ENCODE results near the gene SLC6A4.

DNA sequence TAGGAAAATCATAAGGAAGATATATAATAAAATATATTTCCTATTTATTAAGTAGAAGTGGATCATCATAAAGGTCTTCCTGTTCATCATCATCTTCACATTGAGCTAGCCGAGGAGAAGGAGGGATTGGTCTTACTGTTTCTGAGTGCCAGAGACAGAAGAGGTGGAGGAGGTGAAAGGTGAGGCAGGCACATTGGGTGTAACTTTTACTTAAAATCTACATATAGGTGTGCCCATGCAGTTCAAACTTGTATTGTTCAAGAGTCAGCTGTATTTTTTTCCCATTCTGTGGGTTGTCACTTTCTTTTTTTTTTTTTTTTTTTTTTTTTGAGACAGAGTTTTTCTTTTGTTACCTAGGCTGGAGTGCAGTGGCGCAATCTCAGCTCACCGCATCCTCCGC lies 84.0 kb downstream of the SLC6A4 start:
- TF ChIP-seq, protein P1, sequence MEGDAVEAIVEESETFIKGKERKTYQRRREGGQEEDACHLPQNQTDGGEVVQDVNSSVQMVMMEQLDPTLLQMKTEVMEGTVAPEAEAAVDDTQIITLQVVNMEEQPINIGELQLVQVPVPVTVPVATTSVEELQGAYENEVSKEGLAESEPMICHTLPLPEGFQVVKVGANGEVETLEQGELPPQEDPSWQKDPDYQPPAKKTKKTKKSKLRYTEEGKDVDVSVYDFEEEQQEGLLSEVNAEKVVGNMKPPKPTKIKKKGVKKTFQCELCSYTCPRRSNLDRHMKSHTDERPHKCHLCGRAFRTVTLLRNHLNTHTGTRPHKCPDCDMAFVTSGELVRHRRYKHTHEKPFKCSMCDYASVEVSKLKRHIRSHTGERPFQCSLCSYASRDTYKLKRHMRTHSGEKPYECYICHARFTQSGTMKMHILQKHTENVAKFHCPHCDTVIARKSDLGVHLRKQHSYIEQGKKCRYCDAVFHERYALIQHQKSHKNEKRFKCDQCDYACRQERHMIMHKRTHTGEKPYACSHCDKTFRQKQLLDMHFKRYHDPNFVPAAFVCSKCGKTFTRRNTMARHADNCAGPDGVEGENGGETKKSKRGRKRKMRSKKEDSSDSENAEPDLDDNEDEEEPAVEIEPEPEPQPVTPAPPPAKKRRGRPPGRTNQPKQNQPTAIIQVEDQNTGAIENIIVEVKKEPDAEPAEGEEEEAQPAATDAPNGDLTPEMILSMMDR (conservative IDR thresholded peaks at IDR 0.05; ENCODE audit: low read depth in 2 of 2): no peak
- TF ChIP-seq CREB1 (CRISPR knock-in tag; IDR thresholded peaks at IDR 0.05; ENCODE audit: low read depth) (no peak), POLR2AphosphoS5 (IDR thresholded peaks at IDR 0.05; ENCODE audit: low read depth) (no peak), EZH2 (IDR thresholded peaks at IDR 0.05; ENCODE audit: low read depth, unreplicated experiment) (no peak), ZNF114 (CRISPR knock-in tag; IDR thresholded peaks at IDR 0.05) (no peak), EZH2phosphoT487 (IDR thresholded peaks at IDR 0.05; ENCODE audit: unreplicated experiment) (no peak), JUNB (IDR thresholded peaks at IDR 0.05; ENCODE audit: unreplicated experiment) (no peak), NANOG (IDR thresholded peaks at IDR 0.05; ENCODE audit: borderline replicate concordance) (no peak), STAT1 (IDR thresholded peaks at IDR 0.05; ENCODE audit: unreplicated experiment) (no peak), ZNF331 (CRISPR knock-in tag; IDR thresholded peaks at IDR 0.05; ENCODE audit: low read depth) (no peak)
- TF ChIP-seq, protein P2, sequence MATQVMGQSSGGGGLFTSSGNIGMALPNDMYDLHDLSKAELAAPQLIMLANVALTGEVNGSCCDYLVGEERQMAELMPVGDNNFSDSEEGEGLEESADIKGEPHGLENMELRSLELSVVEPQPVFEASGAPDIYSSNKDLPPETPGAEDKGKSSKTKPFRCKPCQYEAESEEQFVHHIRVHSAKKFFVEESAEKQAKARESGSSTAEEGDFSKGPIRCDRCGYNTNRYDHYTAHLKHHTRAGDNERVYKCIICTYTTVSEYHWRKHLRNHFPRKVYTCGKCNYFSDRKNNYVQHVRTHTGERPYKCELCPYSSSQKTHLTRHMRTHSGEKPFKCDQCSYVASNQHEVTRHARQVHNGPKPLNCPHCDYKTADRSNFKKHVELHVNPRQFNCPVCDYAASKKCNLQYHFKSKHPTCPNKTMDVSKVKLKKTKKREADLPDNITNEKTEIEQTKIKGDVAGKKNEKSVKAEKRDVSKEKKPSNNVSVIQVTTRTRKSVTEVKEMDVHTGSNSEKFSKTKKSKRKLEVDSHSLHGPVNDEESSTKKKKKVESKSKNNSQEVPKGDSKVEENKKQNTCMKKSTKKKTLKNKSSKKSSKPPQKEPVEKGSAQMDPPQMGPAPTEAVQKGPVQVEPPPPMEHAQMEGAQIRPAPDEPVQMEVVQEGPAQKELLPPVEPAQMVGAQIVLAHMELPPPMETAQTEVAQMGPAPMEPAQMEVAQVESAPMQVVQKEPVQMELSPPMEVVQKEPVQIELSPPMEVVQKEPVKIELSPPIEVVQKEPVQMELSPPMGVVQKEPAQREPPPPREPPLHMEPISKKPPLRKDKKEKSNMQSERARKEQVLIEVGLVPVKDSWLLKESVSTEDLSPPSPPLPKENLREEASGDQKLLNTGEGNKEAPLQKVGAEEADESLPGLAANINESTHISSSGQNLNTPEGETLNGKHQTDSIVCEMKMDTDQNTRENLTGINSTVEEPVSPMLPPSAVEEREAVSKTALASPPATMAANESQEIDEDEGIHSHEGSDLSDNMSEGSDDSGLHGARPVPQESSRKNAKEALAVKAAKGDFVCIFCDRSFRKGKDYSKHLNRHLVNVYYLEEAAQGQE (IDR thresholded peaks at IDR 0.05; ENCODE audit: unreplicated experiment): no peak
- TF ChIP-seq, protein P3, sequence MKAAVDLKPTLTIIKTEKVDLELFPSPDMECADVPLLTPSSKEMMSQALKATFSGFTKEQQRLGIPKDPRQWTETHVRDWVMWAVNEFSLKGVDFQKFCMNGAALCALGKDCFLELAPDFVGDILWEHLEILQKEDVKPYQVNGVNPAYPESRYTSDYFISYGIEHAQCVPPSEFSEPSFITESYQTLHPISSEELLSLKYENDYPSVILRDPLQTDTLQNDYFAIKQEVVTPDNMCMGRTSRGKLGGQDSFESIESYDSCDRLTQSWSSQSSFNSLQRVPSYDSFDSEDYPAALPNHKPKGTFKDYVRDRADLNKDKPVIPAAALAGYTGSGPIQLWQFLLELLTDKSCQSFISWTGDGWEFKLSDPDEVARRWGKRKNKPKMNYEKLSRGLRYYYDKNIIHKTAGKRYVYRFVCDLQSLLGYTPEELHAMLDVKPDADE (IDR thresholded peaks at IDR 0.05): no peak
- TF ChIP-seq, protein P4, sequence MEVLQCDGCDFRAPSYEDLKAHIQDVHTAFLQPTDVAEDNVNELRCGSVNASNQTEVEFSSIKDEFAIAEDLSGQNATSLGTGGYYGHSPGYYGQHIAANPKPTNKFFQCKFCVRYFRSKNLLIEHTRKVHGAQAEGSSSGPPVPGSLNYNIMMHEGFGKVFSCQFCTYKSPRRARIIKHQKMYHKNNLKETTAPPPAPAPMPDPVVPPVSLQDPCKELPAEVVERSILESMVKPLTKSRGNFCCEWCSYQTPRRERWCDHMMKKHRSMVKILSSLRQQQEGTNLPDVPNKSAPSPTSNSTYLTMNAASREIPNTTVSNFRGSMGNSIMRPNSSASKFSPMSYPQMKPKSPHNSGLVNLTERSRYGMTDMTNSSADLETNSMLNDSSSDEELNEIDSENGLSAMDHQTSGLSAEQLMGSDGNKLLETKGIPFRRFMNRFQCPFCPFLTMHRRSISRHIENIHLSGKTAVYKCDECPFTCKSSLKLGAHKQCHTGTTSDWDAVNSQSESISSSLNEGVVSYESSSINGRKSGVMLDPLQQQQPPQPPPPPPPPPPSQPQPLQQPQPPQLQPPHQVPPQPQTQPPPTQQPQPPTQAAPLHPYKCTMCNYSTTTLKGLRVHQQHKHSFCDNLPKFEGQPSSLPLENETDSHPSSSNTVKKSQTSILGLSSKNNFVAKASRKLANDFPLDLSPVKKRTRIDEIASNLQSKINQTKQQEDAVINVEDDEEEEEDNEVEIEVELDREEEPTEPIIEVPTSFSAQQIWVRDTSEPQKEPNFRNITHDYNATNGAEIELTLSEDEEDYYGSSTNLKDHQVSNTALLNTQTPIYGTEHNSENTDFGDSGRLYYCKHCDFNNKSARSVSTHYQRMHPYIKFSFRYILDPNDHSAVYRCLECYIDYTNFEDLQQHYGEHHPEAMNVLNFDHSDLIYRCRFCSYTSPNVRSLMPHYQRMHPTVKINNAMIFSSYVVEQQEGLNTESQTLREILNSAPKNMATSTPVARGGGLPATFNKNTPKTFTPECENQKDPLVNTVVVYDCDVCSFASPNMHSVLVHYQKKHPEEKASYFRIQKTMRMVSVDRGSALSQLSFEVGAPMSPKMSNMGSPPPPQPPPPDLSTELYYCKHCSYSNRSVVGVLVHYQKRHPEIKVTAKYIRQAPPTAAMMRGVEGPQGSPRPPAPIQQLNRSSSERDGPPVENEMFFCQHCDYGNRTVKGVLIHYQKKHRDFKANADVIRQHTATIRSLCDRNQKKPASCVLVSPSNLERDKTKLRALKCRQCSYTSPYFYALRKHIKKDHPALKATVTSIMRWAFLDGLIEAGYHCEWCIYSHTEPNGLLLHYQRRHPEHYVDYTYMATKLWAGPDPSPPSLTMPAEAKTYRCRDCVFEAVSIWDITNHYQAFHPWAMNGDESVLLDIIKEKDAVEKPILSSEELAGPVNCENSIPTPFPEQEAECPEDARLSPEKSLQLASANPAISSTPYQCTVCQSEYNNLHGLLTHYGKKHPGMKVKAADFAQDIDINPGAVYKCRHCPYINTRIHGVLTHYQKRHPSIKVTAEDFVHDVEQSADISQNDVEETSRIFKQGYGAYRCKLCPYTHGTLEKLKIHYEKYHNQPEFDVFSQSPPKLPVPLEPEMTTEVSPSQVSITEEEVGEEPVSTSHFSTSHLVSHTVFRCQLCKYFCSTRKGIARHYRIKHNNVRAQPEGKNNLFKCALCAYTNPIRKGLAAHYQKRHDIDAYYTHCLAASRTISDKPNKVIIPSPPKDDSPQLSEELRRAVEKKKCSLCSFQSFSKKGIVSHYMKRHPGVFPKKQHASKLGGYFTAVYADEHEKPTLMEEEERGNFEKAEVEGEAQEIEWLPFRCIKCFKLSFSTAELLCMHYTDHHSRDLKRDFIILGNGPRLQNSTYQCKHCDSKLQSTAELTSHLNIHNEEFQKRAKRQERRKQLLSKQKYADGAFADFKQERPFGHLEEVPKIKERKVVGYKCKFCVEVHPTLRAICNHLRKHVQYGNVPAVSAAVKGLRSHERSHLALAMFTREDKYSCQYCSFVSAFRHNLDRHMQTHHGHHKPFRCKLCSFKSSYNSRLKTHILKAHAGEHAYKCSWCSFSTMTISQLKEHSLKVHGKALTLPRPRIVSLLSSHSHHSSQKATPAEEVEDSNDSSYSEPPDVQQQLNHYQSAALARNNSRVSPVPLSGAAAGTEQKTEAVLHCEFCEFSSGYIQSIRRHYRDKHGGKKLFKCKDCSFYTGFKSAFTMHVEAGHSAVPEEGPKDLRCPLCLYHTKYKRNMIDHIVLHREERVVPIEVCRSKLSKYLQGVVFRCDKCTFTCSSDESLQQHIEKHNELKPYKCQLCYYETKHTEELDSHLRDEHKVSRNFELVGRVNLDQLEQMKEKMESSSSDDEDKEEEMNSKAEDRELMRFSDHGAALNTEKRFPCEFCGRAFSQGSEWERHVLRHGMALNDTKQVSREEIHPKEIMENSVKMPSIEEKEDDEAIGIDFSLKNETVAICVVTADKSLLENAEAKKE (CRISPR knock-in tag; IDR thresholded peaks at IDR 0.05): no peak
